Left hindlimb (tissue), 1 donor: ENCODE measurements around the gene MASP2.
A peak's percentile ranks its signal among the peaks of the same experiment; 100 is the strongest.
"Not testable (repeated sequence)": the region's sequence is repeated elsewhere in the genome, so short reads cannot be mapped to it uniquely, and the experiment has no call there.

ENCODE experiments used
- DNase-seq: peaks from one replicate; pipeline ENCODE4 v3.0.0-alpha.2; 2018

MASP2 gene

DNA sequence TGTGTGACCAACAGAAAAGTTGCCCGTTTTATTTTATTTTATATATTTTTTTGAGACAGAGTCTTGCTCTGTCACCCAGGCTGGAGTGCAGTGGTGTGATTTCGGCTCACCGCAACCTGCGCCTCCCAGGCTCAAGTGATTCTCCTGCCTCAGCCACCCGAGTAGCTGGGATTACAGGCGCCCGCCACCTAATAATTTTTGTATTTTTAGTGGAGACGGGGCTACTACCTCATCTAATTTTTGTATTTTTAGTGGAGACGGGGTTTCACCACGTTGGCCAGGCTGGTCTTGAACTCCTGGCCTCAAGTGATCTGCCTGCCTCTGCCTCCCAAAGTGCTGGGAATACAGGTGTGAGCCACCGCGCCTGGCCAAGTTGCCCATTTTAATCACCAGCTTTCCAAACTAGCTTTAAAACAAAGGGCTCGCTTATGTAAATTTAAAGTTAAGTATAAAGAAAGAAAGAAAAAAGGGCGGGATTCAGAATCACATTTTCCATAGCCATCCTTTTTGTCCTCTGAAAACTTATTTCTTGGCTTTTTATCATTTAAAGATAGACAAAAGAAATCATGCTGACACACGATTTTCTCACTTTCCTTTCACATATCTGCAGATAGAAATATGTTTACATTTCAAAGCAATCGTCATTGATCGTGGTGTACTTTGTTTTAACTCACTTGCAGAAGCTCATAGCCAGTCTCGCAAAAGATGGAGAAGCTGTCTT lies 9.9 kb downstream of the MASP2 start:
- DNase-seq, result not testable (repeated sequence)

DNA sequence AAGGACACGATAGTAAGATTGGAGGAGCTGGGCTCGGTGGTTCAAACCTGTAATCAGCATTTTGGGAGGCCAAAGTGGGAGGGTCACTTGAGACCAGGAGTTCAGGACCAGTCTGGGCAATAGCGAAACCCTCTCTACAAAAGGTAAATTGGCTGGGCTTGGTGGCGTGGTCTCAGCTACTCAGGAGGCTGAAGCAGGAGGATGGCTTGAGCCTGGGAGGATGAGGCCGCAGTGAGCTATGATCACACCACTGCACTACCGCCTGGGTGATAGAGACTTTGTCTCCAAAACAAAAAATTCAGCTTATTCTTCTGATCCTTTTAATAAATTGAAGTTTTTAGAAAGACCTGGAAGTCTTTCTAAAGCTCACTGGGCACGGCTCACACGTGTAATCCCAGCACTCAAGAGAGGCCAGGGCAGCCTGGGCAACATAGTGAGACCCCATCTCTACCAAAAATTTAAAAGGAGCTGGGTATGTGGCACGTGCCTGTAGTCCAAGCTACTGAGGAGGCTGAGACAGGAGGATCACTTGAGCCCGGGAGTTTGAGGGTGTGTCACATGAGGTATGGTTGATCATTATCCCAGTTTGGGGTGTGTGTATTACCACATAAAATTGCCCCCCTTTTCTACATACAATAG lies 15.3 kb downstream of the MASP2 start:
- DNase-seq, result no peak

DNA sequence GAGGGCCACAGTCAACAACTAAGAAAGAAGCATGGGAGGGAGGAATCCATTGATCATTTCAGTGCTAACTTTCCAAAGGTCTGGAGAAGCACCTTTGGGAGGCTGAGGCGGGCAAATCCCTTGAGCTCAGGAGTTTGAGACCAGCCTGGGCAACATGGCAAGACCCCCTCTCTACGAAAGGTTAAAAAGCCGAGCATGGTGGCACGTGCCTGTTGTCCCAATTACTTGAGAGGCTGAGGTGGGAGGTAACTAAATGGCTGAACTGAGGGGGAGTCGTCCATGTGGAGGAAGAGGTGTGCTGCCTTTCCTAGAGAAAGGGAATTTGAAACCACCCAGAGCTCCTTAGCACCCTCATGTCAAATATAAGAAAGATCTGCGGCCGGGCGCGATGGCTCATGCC lies 16.2 kb downstream of the MASP2 start:
- no peak for DNase-seq

DNA sequence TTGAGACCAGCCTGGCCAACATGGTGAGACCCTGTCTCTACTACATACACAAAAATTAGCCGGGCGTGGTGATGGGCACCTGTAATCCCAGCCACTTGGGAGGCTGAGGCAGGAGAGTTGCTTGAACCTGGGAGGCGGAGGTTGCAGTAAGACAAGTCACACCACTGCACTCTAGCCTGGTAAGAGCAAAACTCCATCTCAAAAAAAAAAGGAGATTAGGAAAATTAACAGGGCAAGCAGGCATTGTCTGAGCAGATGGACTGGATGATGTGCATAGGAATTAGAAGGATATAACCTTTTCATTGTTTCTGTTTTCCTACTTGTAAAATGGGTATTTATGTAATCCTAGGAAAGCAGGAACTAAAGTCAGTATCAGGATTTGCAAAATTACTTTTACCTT lies 19.0 kb downstream of the MASP2 start:
- DNase-seq, result no peak

DNA sequence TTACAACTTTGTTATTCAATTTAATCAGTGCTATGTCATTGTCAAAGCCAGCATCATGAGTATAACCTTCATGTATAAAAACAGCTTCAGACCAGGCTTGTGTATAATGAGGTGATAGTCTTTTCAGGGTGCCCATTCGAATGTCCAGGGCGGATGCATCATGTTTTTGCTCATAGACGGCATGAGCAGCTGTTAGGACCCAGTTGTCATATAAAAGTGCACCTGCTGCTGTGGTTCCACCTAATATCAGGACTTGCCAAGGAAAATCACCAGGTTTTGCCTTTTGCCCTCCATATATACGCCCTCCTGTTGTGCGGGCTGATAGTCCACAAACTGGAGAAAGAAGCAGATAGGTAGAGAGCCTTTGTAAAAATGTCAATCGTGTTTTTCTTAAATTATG lies 19.7 kb downstream of the MASP2 start:
- no peak for DNase-seq

DNA sequence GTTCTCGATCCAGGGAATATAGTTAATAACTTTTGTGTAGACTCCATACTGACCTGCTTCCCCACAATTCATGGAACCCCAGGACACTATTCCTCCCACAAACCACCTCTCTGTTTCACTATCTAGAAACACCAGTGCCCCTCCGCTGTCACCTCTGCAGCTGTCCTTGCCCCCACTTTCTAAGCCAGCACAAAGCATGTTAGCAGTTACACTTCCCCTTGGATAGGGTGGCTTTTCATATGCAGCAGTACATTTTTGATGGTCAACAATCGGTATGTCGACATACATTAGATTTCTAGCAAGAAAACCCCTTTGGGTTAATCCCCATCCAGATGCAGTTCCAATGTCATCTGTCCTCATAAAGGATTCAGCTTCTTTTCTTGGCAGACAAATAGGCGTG lies 20.1 kb downstream of the MASP2 start:
- no peak for DNase-seq

DNA sequence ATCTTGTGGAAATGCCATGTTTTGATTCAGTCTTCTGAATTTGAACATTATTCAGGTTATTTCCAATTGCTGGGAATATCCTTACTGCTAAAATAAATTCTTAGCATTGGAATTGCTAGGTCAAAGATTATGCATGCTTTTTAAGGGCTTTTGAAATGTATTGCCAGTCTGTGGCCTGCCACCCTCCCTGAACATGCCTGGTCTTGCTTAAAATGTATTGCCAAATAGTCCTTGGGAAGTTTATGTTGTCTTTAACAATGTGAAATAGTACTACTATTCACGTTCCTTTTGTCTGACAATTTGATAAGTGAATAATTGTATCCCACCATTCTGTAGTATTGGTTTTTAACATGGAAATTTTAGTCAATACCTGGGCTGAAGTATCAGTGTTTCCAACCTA lies 21.0 kb downstream of the MASP2 start:
- DNase-seq, result no peak

DNA sequence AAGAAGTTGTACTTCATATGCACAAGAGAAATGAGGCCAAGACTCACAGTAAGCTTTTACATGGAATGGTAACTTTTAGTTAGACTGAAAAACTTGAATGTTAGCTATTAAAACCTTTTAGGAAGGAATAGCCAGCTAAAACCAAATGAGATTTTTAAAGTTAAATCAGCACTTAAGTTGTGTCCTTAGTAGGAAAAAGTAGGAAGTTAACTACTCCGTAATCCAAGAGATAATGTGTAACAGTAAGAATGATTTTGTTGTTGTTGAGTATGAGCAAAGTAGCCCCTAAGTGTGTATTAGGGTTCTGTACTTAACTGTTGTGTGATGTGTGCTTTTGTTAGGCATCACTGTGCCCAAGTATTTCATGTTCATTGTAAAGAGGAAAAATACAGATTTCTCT lies 21.4 kb downstream of the MASP2 start:
- DNase-seq, result no peak

DNA sequence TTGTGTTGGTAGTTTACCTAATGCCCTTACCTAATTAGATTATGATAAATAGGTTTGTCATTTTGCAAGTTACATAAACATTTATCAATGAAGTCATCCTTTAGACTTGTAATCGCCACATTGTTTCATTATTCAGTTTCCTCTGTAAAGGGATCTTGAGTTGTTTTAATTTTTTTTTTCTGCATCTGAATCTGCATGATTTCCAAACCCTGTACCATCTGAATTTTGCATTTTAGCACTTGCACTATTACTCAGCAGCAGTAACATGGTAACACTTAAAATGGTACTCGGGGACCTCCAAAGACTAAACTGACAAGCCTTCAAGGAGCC lies 22.2 kb downstream of the MASP2 start:
- DNase-seq, result no peak

DNA sequence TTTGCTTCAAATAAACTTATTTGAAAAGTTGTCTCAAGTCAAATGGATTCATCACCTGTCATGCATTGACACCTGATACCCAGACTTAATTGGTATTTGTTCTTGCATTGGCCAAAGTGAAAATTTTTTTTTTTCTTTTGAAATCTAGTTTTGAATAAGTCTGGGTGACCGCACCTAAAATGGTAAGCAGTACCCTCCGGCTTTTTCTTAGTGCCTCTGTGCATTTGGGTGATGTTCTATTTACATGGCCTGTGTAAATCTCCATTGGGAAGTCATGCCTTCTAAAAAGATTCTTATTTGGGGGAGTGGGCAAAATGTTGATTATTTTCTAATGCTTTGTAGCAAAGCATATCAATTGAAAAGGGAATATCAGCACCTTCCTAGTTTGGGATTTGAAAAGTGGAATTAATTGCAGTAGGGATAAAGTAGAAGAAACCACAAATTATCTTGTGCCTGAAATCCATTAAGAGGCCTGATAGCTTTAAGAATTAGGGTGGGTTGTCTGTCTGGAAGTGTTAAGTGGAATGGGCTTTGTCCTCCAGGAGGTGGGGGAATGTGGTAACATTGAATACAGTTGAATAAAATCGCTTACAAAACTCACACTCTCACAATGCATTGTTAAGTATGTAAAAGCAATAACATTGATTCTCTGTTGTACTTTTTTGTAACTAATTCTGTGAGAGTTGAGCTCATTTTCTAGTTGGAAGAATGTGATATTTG lies 22.7 kb downstream of the MASP2 start:
- no peak for DNase-seq

DNA sequence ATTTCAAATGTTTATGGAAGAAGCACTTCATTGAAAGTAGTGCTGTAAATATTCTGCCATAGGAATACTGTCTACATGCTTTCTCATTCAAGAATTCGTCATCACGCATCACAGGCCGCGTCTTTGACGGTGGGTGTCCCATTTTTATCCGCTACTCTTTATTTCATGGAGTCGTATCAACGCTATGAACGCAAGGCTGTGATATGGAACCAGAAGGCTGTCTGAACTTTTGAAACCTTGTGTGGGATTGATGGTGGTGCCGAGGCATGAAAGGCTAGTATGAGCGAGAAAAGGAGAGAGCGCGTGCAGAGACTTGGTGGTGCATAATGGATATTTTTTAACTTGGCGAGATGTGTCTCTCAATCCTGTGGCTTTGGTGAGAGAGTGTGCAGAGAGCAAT lies 23.8 kb downstream of the MASP2 start:
- no peak for DNase-seq

DNA sequence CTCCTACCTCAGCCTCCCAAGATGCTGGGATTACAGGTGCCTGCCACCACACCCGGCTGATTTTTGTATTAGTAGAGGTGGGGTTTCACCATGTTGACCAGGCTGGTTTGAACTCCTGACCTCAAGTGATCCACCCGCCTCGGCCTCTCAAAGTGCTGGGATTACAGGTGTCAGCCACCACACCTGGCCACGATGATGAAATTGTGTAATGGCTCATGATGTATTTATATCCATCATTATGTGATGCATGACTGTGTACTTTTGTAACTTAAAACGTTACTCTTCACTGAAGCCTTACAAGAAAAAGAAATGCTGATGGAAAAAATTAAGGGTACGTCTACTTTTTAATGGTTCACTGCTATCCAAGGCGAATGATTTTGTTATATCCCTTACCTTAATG lies 27.1 kb downstream of the MASP2 start:
- DNase-seq, result no peak

DNA sequence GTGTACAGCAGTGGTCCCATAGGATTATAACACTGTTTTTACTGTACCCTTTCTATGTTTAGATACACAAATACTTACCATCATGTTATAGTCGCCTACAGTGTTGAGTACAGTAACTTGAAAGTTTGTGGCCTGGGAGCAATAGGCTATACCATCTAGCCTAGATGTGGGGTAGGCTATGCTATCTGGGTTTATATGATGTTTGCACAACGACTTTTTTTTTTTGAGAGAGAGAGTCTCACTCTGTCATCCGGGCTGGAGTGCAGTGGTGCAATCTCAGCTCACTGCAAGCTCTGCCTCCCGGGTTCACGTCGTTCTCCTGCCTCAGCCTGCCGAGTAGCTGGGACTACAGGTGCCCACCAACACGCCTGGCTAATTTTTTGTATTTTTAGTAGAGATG lies 27.7 kb downstream of the MASP2 start:
- not testable (repeated sequence) for DNase-seq

DNA sequence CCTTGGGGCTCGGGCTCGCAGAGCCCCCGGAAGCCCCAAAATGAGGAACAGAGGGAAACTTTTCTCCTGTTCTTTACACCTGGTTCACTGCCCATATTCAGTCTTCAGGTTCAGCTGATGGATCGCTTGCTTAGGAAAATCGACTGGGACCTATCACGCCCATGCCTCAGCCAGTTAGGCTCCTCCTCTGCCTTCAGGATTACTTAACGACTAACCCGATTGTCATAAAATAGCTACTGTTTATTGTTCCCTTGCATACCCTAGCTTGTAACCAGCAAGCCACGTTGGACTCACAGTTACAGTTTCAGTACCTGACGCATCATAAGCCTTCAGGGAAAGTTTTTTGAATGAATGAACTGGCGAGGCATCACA lies 33.9 kb downstream of the MASP2 start:
- DNase-seq, result no peak

DNA sequence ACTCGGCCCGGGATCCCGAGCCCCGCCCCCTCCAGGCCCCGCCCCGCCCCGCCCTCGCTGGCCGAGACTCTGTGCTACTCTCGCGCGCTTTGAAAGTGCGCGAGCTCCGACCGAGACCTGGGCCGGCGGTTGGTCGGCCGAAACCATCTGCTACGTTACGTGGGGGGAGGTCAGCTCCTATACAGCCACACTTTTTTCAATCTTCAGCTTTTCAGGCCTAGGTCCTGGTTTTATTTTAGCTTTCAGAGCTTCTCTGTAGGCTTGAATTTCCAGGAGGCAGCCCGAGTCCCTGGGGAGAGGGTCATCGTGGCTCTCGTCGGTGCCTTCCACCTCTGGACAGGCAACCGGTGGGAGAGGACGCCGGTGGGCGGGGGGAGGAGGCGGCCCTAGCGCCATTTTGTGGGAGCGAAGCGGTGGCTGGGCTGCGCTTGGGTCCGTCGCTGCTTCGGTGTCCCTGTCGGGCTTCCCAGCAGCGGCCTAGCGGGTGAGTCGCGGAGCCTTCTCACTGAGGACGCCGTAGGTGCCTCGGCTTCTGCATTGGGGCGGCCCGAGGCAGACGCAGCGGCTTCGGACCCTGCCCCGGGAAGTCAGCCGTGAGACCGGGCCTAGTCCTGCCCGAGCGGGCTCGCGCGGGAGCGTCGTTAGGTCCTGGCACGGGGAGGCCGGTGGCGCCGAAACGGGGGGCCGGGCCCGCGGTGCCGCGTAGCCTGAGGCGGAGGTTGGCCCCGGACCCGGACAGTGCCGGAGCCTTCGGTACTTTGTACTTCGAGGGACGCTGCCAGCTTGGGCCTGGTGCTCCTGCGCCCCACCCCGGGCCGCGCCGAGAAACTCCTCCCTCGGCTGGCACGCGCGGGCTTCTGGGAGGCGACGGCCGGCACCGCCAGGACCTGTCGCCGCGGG lies 34.5 kb downstream of the MASP2 start, which contains the start of gene TARDBP:
TARDBP (plus strand) TSS at position 395 of the 900 bp plus-strand sequence. CDS start 1,074 bp downstream, outside the sequence.
- peak; percentile 94 for DNase-seq

DNA sequence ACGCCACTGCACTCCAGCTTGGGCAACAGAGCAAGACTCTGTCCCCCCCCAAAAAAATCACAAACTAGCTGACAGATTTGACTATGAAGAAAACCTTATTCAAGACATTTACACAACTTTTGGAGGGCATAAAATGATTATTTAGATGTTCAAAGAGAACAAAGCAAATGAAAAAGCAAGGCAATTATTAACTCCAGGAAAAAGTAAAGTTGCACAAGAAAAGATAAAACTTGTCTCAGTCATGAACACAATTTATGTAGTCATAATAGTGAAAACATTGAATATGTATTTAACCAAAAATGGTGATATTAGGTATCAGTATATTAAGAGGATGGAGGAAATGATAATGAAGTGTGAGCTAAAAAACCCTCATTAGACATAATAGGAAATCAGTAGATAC lies 46.5 kb downstream of the MASP2 start:
- no peak for DNase-seq

DNA sequence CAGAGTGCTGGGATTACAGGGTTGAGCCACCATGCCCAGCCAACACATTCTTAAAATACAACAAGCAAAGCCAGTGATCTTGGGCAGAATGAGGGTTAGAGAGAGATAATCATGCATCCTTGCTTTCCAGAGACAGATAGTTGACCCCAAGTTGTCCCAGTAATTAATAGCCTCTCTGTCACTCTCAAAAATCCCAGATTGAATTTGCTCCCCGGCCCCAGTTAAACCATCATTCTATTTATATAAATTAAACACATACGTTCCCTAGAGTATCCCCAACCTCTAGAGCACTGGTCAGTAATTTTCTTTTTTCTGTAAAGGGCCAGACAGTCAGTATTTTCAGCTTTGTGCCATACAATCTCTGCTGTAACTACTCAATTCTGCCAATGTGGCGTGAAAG lies 50.9 kb downstream of the MASP2 start:
- DNase-seq, result no peak

DNA sequence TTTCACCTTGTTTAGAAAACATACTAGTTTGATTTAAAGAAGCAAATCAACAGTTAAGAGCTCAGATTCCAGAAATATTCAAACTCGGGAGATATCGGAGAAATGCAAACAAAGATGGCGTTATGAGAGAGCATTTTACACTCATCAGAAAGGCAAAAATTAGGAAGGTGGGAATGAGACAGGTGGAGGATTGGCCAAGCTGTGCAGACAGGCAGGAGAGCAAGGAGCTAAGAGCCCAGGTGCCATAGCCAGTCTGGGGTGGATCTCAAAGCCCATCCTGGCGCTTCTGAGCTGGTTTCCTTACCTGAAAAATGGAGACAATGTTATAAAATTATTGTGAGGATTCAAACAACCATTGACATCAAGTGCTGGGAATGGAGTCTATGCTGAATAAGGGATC lies 54.2 kb downstream of the MASP2 start:
- no peak for DNase-seq

DNA sequence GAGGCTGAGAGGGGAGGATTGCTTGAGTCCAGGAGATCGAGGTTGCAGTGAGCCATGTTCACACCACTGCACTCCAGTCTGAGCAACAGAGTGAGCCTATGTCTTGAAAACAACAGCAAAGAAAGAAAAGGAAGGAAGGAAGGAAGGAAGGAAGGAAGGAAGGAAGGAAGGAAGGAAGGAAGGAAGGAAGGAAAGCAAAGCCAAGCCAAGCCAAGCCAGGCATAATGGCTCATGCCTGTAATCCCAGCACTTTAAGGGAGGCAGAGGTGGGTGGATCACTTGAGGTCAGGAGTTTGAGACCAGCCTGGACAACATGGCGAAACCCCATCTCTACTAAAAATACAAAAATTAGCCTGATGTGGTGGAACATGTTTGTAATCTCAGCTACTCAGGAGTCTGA lies 55.0 kb downstream of the MASP2 start:
- not testable (repeated sequence) for DNase-seq

DNA sequence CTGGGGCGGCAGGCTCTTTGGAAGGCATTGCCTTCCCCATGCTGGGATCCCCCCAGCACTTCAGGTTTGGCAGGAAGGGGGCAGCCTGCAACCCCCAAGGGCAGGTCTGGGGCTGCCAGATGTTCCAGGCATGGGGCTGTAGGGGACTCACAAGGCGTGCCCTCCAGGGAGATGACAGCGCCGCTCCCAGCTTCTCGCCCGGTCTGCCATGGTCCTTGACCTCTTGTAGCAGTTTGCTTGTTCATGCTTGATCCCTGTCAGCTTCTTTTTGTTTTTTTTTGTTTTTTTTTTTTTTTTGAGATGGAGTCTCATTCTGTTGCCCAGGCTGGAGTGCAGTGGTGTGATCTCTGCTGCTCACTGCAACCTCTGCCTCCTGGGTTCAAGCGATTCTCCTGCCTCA lies 56.2 kb downstream of the MASP2 start:
- no peak for DNase-seq

DNA sequence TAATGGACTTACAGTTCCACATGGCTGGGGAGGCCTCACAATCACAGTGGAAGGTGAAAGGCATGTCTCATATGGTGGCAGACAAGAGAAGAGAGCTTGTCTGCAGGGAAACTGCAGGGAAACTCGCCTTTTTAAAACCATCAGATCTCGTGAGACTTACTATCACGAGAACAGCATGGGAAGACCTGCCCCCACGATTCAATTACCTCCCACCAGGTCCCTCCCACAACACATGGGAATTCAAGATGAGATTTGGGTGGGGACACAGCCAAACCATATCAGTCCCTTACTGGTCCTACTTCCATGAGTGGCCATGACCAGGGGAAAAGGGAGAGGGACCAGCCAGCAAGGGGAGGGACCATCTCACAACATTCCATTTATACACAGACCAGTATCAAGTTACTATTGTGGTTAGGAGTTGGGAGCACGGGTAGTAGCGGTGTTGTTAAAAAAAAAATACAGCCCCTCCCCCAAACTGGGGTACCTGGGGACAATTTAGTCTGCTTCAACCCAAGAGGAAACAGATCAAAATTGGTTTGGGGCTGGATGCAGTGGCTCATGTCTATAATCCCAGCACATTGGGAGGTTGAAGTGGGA lies 57.0 kb downstream of the MASP2 start:
- not testable (repeated sequence) for DNase-seq

DNA sequence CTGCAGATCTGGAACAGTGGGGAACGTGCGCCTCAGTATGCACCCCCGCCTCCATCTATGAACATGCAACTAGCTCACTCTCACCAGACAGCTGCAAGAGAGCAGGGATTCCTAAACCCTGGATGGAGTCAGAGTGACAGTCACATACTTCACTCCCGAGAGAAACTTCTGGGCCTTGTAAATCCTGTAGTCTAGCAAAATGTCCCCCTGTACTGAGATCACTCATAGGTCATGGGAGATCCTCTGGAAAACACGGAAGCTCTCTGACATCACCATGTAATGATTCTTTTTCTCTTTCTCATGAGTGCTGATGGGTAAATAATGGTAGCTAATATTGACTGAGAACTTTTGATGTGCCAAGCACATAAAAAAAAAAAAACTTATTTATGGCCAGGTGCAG lies 57.9 kb downstream of the MASP2 start:
- no peak for DNase-seq
